ENCODE results near the gene VPS26A. TPM values are rescaled to one million over a fixed set of nuclear protein-coding genes. Genes with fewer than 3 reads are reported as not detected.

Gene VPS26A
- total RNA-seq, 2 donors from 2014 or later, result 41.2 to 46.5 TPM

- Mint-ChIP-seq H3K27me3 (ENCODE audit: insufficient read depth) (no peaks in the 10 kb centered on the region), H3K9me3 (no peaks in the 10 kb centered on the region), H3K27ac (no peak overlapping the region), H3K36me3 (ENCODE audit: low read depth) (peaks cover 15% of the 10 kb centered on the region), H3K4me3 (no peak overlapping the region), H3K4me1 (peaks cover 16% of the 10 kb centered on the region)
- Histone ChIP-seq H3K4me1 (ENCODE audit: control insufficient read depth, insufficient read depth, low read length) (no peaks in the 10 kb centered on the region), H3K4me3 (ENCODE audit: low read length) (no peak overlapping the region), H3K27me3 (ENCODE audit: control insufficient read depth, insufficient read depth, low read length, poor library complexity, severe bottlenecking) (no peaks in the 10 kb centered on the region), H3K27ac (ENCODE audit: low read depth, low read length) (no peak overlapping the region), H3K9ac (ENCODE audit: extremely low read depth, low read length, poor library complexity, severe bottlenecking) (no peak overlapping the region), H3K9me3 (ENCODE audit: control insufficient read depth, low read length) (no peaks in the 10 kb centered on the region), H3K36me3 (ENCODE audit: control insufficient read depth, insufficient read depth, low read length) (peaks cover 8% of the 10 kb centered on the region)
- no peak for TF ChIP-seq CTCF (conservative IDR thresholded peaks at IDR 0.05)
- DNase-seq, result no peak
- 91 to 100% methylated on average over 2 of the region's 2 CpGs for WGBS, 2 experiments (ENCODE audit: insufficient coverage in 1 of 2, insufficient read length in 1 of 2)
Measured at GRCh38 chr10:69176823-69177222, 52.8 kb downstream of the VPS26A start.

GRCh38 chr10:69179089-69179742 lies 55.2 kb downstream of the VPS26A start:
- no peaks in the 10 kb centered on the region for H3K9me3 Mint-ChIP-seq
- Histone ChIP-seq H3K9me3 (ENCODE audit: control insufficient read depth, low read length) (no peaks in the 10 kb centered on the region), H3K27ac (ENCODE audit: low read depth, low read length) (no peak overlapping the region), H3K27me3 (ENCODE audit: control insufficient read depth, insufficient read depth, low read length, poor library complexity, severe bottlenecking) (no peaks in the 10 kb centered on the region), H3K9ac (ENCODE audit: extremely low read depth, low read length, poor library complexity, severe bottlenecking) (peak overlapping the region; percentile 99), H3K36me3 (ENCODE audit: control insufficient read depth, insufficient read depth, low read length) (peaks cover 3% of the 10 kb centered on the region), H3K4me1 (ENCODE audit: control insufficient read depth, insufficient read depth, low read length) (no peaks in the 10 kb centered on the region), H3K4me3 (ENCODE audit: low read length) (peak overlapping the region; percentile 93)
- TF ChIP-seq CTCF (conservative IDR thresholded peaks at IDR 0.05), result no peak
- H3K36me3 Mint-ChIP-seq (ENCODE audit: low read depth), result peaks cover 6% of the 10 kb centered on the region
- H3K27me3 Mint-ChIP-seq (ENCODE audit: insufficient read depth), result no peaks in the 10 kb centered on the region
- peak overlapping the region; percentile 94 for H3K4me3 Mint-ChIP-seq
- WGBS, 2 experiments (ENCODE audit: insufficient coverage in 1 of 2, insufficient read length in 1 of 2), result 46 to 51% methylated on average over 17 to 21 of the region's 21 CpGs
- peak; percentile 50 for DNase-seq
- H3K27ac Mint-ChIP-seq, result peak overlapping the region; percentile 100
- H3K4me1 Mint-ChIP-seq, result peaks cover 16% of the 10 kb centered on the region

- H3K4me1 ChIP-seq (ENCODE audit: control insufficient read depth, insufficient read depth, low read length), result no peaks in the 10 kb centered on the region
- 0% methylated on average over 24 to 44 of the region's 44 CpGs for whole genome bisulfite sequencing, 2 experiments (ENCODE audit: insufficient coverage in 1 of 2, insufficient read length in 1 of 2)
- peak within 1 kb of the TSS; percentile 99 for H3K27ac ChIP-seq (ENCODE audit: low read depth, low read length)
- H3K9me3 ChIP-seq (ENCODE audit: control insufficient read depth, low read length), result no peaks in the 10 kb centered on the region
- peaks cover 8% of the 10 kb centered on the region for H3K36me3 ChIP-seq (ENCODE audit: control insufficient read depth, insufficient read depth, low read length)
- DNase-seq, result peak; percentile 94
- H3K27me3 ChIP-seq (ENCODE audit: control insufficient read depth, insufficient read depth, low read length, poor library complexity, severe bottlenecking), result no peaks in the 10 kb centered on the region
- H3K4me3 ChIP-seq (ENCODE audit: low read length), result peak within 1 kb of the TSS; percentile 93
- Mint-ChIP-seq H3K4me3 (peak within 1 kb of the TSS; percentile 94), H3K9me3 (no peaks in the 10 kb centered on the region), H3K4me1 (peaks cover 16% of the 10 kb centered on the region), H3K27me3 (ENCODE audit: insufficient read depth) (no peaks in the 10 kb centered on the region), H3K36me3 (ENCODE audit: low read depth) (peaks cover 6% of the 10 kb centered on the region), H3K27ac (peak within 1 kb of the TSS; percentile 100)
- TF ChIP-seq CTCF (conservative IDR thresholded peaks at IDR 0.05), result no peak
- H3K9ac ChIP-seq (ENCODE audit: extremely low read depth, low read length, poor library complexity, severe bottlenecking), result peak within 1 kb of the TSS; percentile 99
Measured at GRCh38 chr10:69179743-69180524, 56.0 kb downstream of the VPS26A start, which contains the start of gene SUPV3L1. SUPV3L1 (plus strand) TSS chr10:69180234; CDS start chr10:69180292, 58 bp downstream.
